Midbrain (tissue), 1 donor: ENCODE results near the gene TUG1.

ENCODE experiments used
- DNase-seq: peaks from one replicate; lab custom pipeline; 2025; lab: John Stamatoyannopoulos, UW

Gene TUG1

DNA sequence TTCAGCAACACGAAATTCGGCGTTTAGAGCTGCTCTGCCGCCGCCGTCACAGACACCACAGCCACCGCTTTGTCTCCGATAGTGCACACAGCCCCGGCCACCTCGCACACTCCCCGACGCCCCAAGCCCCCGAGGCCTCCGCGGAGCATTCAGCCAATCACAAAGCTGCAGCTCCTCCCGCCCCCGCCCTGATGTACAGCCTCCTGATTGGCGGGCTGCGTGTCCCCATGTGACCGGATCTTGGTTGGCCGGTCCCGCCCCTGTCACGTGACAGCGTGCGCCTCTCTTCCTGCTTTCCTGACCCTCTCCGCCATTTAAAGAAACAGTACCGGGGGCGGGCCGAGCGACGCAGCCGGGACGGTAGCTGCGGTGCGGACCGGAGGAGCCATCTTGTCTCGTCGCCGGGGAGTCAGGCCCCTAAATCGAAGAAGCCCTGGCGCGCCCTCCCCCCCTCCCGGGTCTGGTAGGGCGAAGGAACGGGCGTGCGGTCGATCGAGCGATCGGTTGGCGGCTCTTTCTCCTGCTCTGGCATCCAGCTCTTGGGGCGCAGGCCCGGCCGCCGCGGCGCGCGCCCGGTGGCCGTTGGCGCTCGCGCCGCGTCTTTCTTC is at the start of gene TUG1:
Gene TUG1 (plus strand): TSS at position 342 of the 608 bp plus-strand sequence.
- DNase-seq, result peak; percentile 98

DNA sequence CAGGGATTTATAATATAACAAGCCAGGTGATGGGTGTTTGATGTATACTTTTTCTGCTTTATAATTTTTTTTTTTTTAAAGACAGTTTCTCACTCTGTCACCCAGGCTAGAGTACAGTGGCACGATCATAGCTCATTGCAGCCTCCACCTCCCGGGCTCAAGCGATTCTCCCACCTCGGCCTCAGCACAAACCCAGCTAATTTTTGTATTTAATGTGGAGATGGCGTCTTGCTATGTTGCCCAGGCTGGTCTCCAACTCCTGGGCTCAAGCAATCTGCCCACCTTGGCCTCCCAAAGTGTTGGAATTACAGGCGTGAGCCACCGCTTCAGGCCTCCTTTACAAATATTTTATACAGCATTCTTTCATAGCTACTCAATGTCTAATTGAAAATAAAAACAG is 49.1 kb upstream of the TUG1 start:
- DNase-seq, result no peak

DNA sequence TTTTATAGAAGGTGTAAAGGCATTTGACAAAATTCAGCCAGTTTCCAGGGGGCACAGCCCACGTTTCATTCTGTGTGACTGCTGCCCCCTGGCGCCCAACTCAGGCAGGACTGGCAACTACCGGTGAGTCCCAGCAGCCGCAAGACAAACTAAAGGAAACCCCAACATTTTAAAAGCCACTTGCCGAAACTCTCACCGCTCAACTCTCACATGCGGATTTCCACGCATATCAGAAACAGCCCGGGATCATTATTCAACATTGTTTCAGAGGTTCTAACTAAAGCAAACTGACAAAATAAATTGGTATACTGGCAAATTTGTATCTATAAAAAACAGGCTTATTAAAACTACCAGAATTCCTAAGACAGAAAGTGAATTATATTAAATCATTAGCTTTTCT is 48.7 kb upstream of the TUG1 start:
- DNase-seq, result peak; percentile 69

DNA sequence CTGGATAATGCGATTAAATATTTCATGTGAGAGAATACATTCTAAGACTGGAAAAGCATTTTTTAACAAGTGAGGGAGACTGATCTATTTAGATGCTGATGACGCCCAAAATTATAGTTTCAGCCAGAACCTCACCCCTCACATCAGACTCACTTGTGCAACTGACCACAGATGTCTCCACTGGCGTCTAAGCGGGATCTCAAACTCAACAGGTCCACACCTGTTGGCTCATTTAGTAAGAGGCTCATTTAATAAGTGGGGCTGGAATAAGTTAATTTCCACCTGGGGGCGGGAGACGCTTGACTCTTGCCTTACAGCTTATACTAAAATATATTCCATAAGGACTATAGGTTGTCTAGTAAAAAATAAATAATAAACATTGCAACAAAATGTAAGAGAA is 48.0 kb upstream of the TUG1 start:
- no peak for DNase-seq

DNA sequence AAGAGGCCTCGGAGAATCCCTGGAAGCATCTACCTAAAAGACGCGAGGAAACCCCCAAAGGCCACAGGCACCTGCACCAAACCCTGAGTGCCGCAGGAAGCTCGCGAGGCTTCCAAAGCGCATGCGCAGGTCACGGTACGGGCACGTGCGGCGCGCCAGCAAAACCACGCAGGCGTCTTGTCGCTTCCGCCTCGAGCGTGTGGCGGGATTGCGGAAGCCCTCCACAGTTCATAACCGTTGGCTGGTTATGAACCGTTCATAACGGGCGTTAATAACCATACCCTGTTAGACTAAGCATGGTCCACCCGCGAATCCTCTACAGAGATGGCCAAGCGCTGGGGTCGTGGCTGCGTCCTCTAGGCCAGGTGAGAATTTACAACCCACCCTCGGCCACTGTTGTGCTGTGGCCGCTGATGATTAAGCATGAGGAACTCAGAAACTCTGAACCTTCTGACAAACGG is 46.9 kb upstream of the TUG1 start:
- peak; percentile 15 for DNase-seq

DNA sequence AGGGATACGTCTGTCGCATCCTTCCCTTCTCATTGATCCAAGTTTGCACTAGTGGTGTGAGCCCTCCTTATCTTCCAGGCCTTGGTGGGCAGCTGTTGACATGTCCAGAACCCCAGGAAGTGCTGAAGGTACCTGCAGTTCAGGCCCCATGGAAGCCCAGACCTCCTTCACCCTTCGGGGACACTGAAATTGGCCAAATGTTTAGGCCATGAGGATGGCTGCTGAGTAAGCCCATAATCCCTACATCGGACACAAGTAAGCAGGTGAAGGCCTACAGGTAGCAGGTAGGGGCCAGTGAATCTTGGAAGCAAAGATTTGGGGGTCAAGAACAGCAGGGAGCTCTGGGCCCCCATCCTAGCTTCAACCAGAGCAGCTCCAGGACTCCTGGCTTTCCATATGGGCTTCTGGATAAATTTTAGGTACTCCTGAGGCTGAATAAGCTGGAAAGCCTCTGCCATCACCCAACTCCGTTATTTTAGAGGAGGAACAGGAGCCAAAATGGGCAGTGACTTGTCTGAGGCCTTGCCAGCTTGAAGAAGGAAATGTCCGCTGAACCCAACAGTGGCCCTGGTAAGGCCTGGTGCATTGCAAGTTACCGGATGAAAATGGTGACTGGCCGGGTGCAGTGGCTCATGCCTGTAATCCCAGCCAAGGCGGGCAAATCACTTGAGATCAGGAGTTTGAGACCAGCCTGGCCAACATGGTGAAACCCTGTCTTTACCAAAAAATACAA is 45.7 kb upstream of the TUG1 start:
- no peak for DNase-seq

DNA sequence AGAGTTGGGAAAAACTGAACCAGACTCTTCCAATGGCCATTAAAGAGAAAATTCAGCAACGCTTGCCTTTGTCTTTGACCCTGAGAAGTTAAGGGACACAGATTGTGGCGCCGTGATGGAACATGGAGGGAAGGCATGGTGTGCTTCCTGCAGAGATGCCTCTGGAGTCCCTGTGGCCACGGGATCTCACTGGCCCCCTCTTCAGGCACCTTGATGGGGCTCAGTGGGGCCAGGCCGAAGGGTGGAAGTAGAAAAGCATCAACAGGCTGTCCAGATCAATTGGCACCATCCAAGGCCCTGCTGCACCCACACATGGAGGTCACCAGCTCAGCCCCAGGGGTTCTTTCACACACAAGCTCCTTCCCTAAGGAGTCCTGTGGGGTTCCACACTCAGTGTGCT is 43.4 kb upstream of the TUG1 start:
- no peak for DNase-seq

DNA sequence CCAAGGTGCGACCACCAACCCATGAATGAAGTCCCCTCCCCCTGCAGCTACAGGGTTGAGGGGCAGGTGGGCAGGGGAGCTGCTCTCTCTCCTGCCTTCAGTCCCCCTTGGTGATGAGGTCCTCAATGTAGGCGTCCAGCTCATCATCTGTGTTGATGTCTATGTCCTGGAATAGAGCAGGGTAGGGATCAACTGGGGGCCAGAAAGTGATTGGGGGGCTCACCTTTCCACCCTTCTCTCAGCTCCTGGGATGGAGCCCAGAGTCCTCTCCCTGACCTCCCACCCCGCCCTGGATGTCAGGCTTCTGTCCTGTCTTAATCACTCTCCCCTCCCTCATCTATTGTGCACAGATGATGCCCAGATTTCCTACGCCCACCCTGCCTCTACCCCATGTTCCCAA is 42.4 kb upstream of the TUG1 start:
- DNase-seq, result no peak

DNA sequence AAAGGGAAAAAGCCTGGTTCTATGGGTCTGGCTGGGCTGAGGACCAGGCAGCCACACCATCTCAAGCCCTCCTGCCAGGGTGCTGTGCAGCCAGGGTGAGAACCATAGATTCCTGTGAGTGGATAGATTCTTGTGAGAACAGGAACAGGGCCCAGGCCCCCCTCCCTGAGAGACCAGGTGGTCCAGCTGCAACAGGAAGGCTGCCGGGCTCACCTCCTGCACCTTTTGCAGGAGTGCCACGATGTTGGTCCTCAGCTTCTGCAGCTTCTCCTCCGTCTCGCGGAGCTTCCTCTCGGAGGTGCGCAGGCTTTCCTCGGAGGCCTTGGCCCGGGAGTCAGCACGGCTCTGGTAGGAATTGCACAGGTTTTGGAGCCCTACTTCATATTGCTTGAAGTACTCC is 41.3 kb upstream of the TUG1 start:
- no peak for DNase-seq

DNA sequence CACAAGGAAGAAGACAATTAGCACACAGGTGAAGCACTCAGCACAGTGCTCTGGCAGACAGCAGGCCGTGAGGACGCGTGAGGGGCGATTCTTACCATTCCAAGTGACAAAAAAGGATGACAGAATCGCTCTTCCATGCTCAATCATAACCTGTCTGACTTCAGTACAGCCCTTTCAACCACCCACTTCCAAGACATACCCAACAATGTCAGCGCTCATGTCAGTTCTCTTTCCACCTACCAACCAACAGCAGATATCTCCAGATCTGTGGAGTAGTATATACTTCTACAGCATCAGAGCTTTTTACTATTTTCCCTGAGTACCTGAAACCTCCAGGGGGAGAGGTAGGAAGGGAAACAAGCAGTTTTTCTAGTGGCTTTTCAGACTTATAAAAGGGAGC is 40.7 kb upstream of the TUG1 start:
- no peak for DNase-seq

DNA sequence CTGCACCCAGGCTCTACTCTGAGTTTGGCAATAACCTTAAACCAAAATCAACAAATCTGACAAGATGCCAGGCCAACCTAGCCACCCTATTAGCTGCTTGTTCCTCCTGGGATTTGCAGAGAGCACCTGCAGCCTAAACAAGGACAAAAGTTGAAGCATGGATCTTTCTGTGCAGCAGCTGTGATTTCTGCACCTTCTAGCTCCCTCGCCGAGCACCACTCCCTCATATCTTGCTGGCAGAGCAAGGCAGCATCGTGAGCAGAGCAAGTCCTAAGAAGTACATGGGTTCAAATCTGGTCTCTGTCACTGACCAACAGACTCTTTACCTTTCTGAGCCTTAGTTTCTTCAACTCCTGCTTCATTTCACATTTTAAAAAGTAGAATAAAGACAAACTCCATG is 38.8 kb upstream of the TUG1 start:
- no peak for DNase-seq

DNA sequence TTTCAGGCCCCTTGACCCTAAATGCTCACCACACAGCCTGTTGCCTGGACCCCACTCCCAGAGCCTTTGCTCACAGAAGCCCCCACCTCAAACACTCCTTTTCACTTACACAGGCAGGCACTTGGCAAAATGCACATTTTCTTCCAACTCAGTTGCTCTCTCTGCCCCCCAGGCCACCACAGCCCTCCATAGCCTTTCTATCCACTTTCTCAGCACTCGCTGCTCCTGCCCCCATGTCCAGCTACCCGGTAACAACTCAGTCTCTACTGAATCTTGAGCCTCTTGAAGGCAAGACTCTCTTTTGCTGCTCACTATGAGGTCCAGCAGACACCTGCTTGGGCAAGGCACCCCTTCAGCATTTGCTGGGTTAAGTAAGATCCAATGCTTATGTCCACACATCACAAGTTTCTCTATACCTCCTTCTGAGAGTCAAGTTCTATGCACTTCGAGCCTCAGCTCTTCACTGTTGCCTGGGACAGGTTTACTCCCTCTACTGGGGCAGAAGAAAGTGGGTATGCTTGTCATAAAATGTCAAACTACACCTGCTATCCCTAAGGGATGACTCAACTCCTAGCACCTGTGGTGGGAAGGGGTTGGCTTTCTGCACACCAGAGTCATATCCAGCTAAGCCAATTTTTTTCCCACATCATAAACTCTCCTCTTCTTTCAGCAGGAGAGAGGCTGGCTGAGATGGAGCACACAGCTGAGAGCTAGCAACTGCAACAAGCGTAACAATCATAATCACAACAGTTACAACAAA is 37.3 kb upstream of the TUG1 start:
- DNase-seq, result no peak

DNA sequence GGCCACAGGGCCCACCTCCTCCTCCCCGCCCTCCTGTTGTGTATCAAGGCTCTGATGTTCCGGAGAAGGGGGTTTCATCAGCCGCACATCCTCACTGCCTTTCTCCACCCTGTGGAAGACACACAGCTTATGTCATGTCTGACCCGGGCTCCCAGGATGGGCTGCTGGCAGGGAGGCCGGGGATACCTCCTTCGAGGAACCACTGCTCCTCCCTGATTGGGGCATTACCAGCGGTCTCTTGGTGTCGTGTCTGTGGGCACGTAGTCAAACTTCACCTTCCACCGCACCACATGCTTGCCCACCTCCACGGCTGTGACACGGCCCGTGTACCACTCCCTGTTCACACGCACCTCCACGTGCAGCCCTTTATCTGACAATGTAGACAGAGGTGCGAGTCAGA is 36.4 kb upstream of the TUG1 start:
- no peak for DNase-seq

DNA sequence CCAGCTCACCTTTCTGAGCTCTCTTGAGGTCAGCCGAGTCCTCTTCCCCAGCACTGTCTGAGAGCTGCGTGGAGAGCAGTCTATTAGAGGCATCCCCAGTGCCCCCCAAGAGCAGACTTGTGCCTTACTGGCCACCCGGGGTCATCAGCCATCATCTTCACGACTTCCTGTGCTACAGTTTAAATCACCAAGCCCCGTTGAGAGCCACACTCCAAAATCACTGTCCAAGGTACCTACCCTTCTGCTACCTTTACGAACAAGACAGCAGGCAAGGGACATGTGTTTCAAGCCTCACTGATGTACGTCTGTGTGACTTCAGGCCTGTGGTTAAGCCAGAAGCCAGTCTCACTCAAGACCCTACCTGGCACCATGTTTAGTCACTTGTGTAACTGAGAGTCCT is 35.6 kb upstream of the TUG1 start:
- DNase-seq, result no peak

DNA sequence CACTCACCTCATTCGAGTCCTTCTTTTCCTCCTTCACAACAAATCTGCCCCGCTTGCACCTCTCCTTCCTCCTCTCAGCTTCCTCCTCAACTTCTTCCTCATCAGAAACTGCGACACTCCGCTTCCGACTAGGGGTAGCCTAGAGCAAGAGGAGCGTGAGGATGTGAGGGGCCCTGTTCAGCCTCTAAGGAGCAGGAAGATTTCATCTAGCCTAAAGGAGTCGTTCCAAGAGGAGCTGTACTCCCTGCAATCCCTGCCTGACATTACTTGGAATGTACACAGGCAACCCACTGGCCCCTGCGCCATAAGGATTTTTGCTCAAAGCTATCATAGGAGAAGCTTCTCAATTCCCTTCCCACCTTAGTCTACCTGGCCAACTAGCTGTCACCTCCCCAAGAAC is 35.0 kb upstream of the TUG1 start:
- DNase-seq, result no peak

DNA sequence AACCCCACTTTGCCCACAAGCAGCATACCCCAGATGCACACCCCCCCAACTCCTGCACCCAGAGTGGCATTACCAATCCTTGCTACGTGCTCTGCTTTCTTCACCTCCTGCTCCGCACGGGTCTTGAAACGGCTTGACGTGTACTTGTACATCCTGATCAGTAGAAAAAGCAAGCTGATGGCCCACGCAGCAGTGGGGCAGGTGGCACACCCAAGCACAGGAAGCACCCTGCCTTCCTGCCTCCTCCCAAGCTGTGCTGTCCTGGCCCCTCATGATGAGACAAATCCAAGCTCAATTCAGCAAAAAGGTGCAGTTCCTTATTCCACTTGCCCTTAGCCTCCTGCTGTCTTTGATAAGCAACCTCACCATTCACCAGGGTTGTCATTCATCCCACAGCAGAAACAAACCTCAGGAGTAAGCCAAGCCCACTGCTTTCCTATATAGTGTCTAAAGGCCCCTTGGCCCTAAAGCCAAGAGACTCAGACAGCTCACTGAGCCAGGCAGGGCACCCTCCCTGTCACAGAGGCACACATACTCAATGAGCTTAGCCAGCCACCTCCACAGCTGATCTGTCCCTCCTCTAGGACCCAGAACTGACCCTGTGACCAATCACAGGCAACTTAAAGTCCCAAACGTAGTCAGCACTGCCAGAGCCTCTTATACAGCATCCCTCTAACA is 28.2 kb upstream of the TUG1 start:
- DNase-seq, result no peak

DNA sequence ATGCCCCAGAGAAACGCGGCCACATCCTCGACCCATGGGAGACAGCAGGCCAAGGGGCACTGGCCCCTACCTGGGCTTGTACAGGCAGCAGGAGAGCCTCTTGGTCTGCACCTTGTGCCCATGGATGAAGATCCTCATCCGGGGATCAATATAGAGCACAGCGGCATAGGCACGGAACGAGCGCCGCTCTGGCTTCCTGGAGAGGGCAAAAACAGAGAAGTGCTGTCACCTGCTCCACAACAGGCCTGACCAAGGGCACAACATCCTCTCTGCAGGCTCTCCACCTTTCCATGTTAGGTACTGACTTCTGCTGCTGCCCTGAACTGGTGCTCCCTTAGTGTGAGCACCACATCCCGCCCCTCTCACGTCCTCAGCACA is 27.7 kb upstream of the TUG1 start:
- no peak for DNase-seq

DNA sequence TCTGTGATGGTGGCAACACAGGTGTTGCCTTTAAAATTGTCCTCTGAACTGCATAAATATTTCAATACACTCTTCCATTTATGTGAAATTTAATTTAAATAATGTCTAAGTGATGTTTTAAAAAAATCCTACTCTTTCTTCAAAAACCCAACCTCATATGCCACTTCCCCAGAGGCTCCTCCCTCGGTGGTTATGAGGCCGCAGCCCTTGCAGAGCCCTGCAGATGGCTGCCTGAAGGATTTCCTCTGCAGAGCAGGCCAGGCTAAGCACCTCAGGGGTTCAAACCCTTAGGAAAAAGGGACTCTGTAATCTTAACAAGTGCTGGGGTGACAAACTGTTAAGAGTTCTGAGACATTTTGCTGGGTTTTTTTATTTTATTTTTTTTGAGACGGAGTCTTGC is 25.7 kb upstream of the TUG1 start:
- DNase-seq, result no peak

DNA sequence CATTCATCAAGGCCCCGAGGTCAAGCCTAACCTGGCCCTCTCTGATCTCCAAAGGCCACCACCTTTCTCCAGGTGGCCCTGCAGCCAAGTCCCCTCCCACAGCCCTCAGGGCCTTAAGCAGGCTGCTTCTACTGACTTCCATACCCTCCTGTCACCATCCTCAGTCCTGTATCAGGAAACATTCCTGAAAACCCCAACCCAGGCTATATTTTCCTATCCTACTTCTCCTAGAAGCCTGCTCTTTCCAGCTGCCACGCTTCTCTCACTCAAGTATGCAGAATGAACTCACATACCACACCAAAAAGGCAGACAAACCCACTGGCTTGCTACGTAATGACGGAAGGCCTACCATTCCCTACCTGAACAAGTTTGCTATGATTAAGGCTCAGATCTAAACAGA is 24.1 kb upstream of the TUG1 start:
- DNase-seq, result no peak

DNA sequence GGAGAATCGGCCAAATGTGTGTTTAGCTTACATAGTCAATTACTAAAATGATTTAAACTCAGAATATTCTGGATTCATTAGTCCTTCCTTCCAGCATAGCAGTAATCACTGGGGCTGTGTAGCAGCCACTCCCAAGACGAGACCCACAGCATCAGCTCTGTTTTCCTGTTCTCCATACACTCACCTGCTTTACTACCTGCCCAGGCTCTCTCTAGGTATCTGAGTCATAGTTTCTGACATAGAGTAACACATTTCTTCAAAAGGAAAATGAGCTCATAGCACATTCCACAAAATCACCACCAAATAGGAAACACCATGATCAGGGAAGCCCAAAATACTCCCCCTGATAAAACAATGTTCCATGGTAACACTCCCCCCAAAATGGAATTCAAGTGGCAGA is 23.4 kb upstream of the TUG1 start:
- no peak for DNase-seq

DNA sequence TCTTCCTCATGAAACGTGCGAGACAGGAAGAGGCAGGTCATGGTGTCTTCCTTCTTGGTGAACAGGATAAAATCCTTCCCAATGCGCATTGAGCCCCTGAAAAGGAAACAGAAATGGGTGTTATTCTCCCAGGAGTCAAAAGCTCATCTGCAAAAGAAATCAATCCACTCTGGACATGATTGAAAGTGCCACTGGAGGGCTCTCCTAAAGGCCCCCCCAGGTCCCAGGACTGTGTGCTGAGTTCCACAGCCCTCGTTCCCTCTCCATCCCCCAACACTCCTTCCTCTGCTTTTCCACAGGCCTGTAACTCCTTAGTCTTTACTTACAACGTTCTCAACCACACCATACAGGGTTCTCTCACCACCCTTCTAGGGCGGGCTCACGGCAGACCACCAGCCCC is 22.7 kb upstream of the TUG1 start:
- no peak for DNase-seq

DNA sequence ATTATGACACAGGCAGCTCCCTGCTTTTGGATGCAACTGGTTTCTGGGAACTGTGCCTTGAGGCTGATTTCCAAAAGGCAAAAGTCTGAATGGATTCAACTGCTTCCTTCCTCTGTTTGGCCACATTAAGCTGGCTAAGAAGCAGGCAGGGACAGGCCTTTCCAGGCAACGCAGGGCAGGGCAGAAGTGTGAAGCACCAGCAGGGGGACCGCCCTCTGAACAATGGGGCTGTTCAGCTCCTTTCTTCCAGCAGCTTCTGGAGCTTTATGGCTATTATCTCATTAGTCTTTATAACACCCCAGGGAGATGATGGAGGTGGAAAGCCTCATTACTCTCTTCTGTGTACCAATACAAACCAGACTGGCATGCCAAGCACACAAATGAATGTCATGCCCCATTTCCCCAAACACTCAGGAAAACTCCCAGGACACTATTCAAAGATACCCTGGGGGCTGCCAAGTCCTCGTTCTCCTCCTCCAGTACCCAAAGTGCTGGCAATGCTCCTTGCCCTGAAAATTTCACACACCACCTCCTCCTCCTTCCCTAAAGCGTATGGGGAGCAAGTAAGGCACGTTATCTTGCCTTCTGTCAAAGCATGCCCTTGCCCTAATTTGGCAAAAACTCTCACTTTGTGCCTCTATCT is 21.8 kb upstream of the TUG1 start:
- DNase-seq, result peak; percentile 80
